ENCODE data around the gene MACROD1. TPM values are rescaled to one million over a fixed set of nuclear protein-coding genes. Genes with fewer than 3 reads are reported as not detected.

MACROD1 gene
- polyA plus RNA-seq, 1 donor (not counting 4 experiments of a cell fraction or from before 2014, with no cell fraction given): 4.6 TPM

DNA sequence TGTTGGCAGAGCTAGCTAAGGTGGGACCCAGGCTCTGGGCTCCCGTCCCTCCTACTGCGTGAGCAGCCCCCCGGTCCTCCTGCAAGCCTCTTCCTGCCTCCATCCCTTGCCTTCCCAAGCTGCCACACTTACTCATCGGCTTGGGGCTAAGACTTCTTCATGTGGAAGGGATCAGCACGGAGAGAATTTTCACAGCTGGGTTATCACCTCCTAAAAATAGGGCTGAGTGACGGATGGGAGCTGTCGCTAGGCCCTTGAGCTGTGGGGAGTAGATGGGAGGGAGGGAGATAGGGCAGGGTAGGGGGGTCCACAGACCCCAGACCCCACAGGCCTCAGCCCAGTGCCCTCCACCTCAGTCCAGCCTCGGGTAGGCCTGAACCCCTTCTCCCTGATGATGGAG lies 89.2 kb downstream of the MACROD1 start:
- H3K27ac ChIP-seq (ENCODE audit: control insufficient read depth, insufficient read depth, low read length): no peak overlapping the region
- TF ChIP-seq CTCF (optimal IDR thresholded peaks at IDR 0.05 in 1 of 3, IDR thresholded peaks at IDR 0.05 in 1 of 3, conservative IDR thresholded peaks at IDR 0.05 in 1 of 3; ENCODE audit: extremely low read depth in 1 of 3, insufficient read depth in 2 of 3, low read length in 3 of 3): no peak
- no peak for TF ChIP-seq EZH2 (IDR thresholded peaks at IDR 0.05; ENCODE audit: low read length)
- no peak overlapping the region for H2AFZ ChIP-seq (ENCODE audit: control insufficient read depth, low read length)
- FAIRE-seq: no peak
- peaks cover 3% of the 10 kb centered on the region for H4K20me1 ChIP-seq (ENCODE audit: control insufficient read depth, extremely low read depth, insufficient read depth, low read length)
- dilution Hi-C loops (cut with MboI; ENCODE audit: extremely low pct_ligation_motif_present, low sequenced_read_pairs): no loop called here
- no peaks in the 10 kb centered on the region for H3K9me1 ChIP-seq (ENCODE audit: control insufficient read depth, extremely low read depth, insufficient read depth, low read length)
- no peaks in the 10 kb centered on the region for H3K36me3 ChIP-seq (ENCODE audit: control insufficient read depth in 2 of 2, extremely low read depth in 1 of 2, insufficient read depth in 2 of 2, low read length in 2 of 2)
- no peak overlapping the region for H3K4me3 ChIP-seq (ENCODE audit: control insufficient read depth in 2 of 3, extremely low read depth in 1 of 3, insufficient read depth in 2 of 3, low read depth in 1 of 3, low read length in 3 of 3)
- no peak for DNase-seq (ENCODE audit: low read depth, low spot score)
- no peaks in the 10 kb centered on the region for H3K4me1 ChIP-seq (ENCODE audit: control insufficient read depth, extremely low read depth, insufficient read depth, low read length)
- H3K9me3 ChIP-seq (ENCODE audit: control insufficient read depth, low read depth, low read length): no peaks in the 10 kb centered on the region
- peaks cover 4% of the 10 kb centered on the region for H3K27me3 ChIP-seq (ENCODE audit: control insufficient read depth, extremely low read depth, insufficient read depth, low read length)
- H3K79me2 ChIP-seq (ENCODE audit: control insufficient read depth, insufficient read depth, low read length): no peaks in the 10 kb centered on the region
- H3K9ac ChIP-seq (ENCODE audit: control insufficient read depth, extremely low read depth, insufficient read depth, low read length): no peak overlapping the region
- no peak overlapping the region for H3K4me2 ChIP-seq (ENCODE audit: control insufficient read depth, extremely low read depth, insufficient read depth, low read depth, low read length)

- Histone ChIP-seq H3K27ac (ENCODE audit: control insufficient read depth, insufficient read depth, low read length) (no peak overlapping the region), H3K27me3 (ENCODE audit: control insufficient read depth, extremely low read depth, insufficient read depth, low read length) (no peaks in the 10 kb centered on the region), H3K9me1 (ENCODE audit: control insufficient read depth, extremely low read depth, insufficient read depth, low read length) (no peaks in the 10 kb centered on the region), H3K9ac (ENCODE audit: control insufficient read depth, extremely low read depth, insufficient read depth, low read length) (no peak overlapping the region), H3K9me3 (ENCODE audit: control insufficient read depth, low read depth, low read length) (no peaks in the 10 kb centered on the region), H3K4me2 (ENCODE audit: control insufficient read depth, extremely low read depth, insufficient read depth, low read depth, low read length) (no peak overlapping the region), H2AFZ (ENCODE audit: control insufficient read depth, low read length) (no peak overlapping the region), H3K79me2 (ENCODE audit: control insufficient read depth, insufficient read depth, low read length) (no peaks in the 10 kb centered on the region), H3K4me1 (ENCODE audit: control insufficient read depth, extremely low read depth, insufficient read depth, low read length) (no peaks in the 10 kb centered on the region), H4K20me1 (ENCODE audit: control insufficient read depth, extremely low read depth, insufficient read depth, low read length) (peaks cover 7% of the 10 kb centered on the region), H3K4me3 (ENCODE audit: control insufficient read depth in 2 of 3, extremely low read depth in 1 of 3, insufficient read depth in 2 of 3, low read depth in 1 of 3, low read length in 3 of 3) (no peak overlapping the region), H3K36me3 (ENCODE audit: control insufficient read depth in 2 of 2, extremely low read depth in 1 of 2, insufficient read depth in 2 of 2, low read length in 2 of 2) (no peaks in the 10 kb centered on the region)
- no peak for TF ChIP-seq CTCF (optimal IDR thresholded peaks at IDR 0.05 in 1 of 3, IDR thresholded peaks at IDR 0.05 in 1 of 3, conservative IDR thresholded peaks at IDR 0.05 in 1 of 3; ENCODE audit: extremely low read depth in 1 of 3, insufficient read depth in 2 of 3, low read length in 3 of 3)
- DNase-seq (ENCODE audit: low read depth, low spot score): no peak
- FAIRE-seq: no peak
- dilution Hi-C loops (cut with MboI; ENCODE audit: extremely low pct_ligation_motif_present, low sequenced_read_pairs): no loop called here
These were observed 91.7 kb downstream of the MACROD1 start for GRCh38 chr11:64074239-64074638.

Data from keratinocyte (primary cell).